Omental fat pad (tissue), 4 donors: ENCODE results near the gene SMC4. TPM values are rescaled to one million over a fixed set of nuclear protein-coding genes. Genes with fewer than 3 reads are reported as not detected.

Experiments used
- ATAC-seq: fragments of 150-250 bp; one replicate; pipeline ENCODE4 v1.9.1; 2016; ENCODE audit warnings: mild to moderate bottlenecking, moderate library complexity; ENCODE audit not compliant: low FRiP score
- DNase-seq: peaks from one replicate; pipeline ENCODE4 v3.0.0-alpha.2; 2019; ENCODE audit warnings: low spot score
- small RNA-seq: library from RNA; depleted of rRNA; stranded (forward); fragments of <200 nt; gene quantifications from one replicate; pipeline ENCODE3, GENCODE V24; 2016
- total RNA-seq, 4 donors: library from RNA; depleted of rRNA; stranded (reverse); fragments of >200 nt; gene quantifications; one replicate each; pipeline ENCODE4 v1.1.0, GENCODE V29; 2016
- TF ChIP-seq, protein P1 (sequence below), 3 donors: fragments of 450-650 bp; IDR thresholded peaks; one replicate each; pipeline ENCODE4 v1.5.1; 2016 to 2017; ENCODE audit warnings: antibody characterized with exemption in 3 of 3, mild to moderate bottlenecking in 3 of 3, moderate library complexity in 2 of 3

The SMC4 gene
- total RNA-seq, 4 donors from 2014 or later, result 12.7 to 33.1 (median 16.7) TPM

DNA sequence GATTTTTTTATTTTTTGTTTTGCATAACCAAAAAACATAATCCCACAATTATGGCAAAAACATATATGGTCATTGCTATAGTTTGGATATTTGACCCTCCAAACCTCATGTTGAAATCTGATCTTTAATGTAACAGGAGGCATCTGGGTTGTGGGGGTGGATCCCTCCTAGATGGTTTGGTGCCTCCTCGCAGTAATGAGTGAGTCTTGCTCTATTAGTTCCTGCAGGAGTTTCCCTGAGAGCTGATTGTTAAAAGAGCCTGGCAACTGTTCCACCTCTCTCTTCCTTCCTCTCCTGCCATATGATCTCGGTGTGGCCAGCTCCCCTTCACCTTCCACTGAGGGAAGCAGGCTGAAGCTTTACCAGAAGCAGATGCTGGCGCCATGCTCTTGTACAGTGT, 83.3 kb downstream of the SMC4 start:
- DNase-seq (no peak), ATAC-seq (no peak)
- TF ChIP-seq, protein P1, sequence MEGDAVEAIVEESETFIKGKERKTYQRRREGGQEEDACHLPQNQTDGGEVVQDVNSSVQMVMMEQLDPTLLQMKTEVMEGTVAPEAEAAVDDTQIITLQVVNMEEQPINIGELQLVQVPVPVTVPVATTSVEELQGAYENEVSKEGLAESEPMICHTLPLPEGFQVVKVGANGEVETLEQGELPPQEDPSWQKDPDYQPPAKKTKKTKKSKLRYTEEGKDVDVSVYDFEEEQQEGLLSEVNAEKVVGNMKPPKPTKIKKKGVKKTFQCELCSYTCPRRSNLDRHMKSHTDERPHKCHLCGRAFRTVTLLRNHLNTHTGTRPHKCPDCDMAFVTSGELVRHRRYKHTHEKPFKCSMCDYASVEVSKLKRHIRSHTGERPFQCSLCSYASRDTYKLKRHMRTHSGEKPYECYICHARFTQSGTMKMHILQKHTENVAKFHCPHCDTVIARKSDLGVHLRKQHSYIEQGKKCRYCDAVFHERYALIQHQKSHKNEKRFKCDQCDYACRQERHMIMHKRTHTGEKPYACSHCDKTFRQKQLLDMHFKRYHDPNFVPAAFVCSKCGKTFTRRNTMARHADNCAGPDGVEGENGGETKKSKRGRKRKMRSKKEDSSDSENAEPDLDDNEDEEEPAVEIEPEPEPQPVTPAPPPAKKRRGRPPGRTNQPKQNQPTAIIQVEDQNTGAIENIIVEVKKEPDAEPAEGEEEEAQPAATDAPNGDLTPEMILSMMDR (IDR thresholded peaks at IDR 0.05), result no peak

Small RNA genes lying within 50 kb of the gene (small RNA-seq; reads per million reads assigned to genes)
- gene MIR15B (9.1 reads per million, percentile 87 among the genes with 10 or more reads in this experiment), gene MIR16-2 (2.2 reads per million, percentile 45 among the genes with 10 or more reads in this experiment), gene RNU7-136P (not detected)

Other genes with a start within 250 kb of the SMC4 start
- under 1 TPM; 0.24 to 0.95 (median 0.33) TPM for gene C3orf80, start 174.2 kb upstream of the SMC4 start, total RNA-seq
- 10 to 100 TPM; 13.9 to 34.5 (median 19.9) TPM for gene IFT80, start 425 bp upstream of the SMC4 start, total RNA-seq
- 1 to 10 TPM in 3 of 4 donors, under 1 TPM in 1; 0.32 to 1.6 (median 1.4) TPM for gene TRIM59, start 50.1 kb downstream of the SMC4 start, total RNA-seq
- 10 to 100 TPM; 25.7 to 43.6 (median 33.7) TPM for gene KPNA4, start 165.9 kb downstream of the SMC4 start, total RNA-seq